Stimulated activated naive CD4-positive, alpha-beta T cell treated with Interleukin-2 at 50 U/mL for 16 hours (primary cell): ENCODE measurements around the gene CDR2L.
"Not testable (repeated sequence)": the region's sequence is repeated elsewhere in the genome, so short reads cannot be mapped to it uniquely, and the experiment has no call there.

Source experiments
- DNase-seq: peaks from one replicate; lab custom pipeline; 2025; lab: John Stamatoyannopoulos, UW

The CDR2L gene

GRCh38 chr17:74959826-74960515 lies 27.5 kb upstream of the CDR2L start:
- no peak for DNase-seq

GRCh38 chr17:74960570-74961342 lies 26.7 kb upstream of the CDR2L start:
- peak; percentile 19 for DNase-seq

- peak; percentile 73 for DNase-seq
Observed at GRCh38 chr17:74961657-74962350, 25.6 kb upstream of the CDR2L start.

GRCh38 chr17:74962622-74963394 lies 24.6 kb upstream of the CDR2L start:
- no peak for DNase-seq

GRCh38 chr17:74963656-74964055 lies 23.8 kb upstream of the CDR2L start:
- no peak for DNase-seq

- no peak for DNase-seq
Observed at GRCh38 chr17:74964246-74964761, 23.1 kb upstream of the CDR2L start.

GRCh38 chr17:74964988-74965622 lies 22.3 kb upstream of the CDR2L start:
- no peak for DNase-seq

GRCh38 chr17:74968361-74968780 lies 19.1 kb upstream of the CDR2L start:
- DNase-seq: no peak

- DNase-seq: not testable (repeated sequence)
Observed at GRCh38 chr17:74969501-74969900, 17.9 kb upstream of the CDR2L start.

- DNase-seq: no peak
Observed at GRCh38 chr17:74970395-74970794, 17.0 kb upstream of the CDR2L start.

- no peak for DNase-seq
Observed at GRCh38 chr17:74971069-74971841, 16.2 kb upstream of the CDR2L start.

GRCh38 chr17:74971842-74972106 lies 15.7 kb upstream of the CDR2L start:
- no peak for DNase-seq

- DNase-seq: peak; percentile 74
Observed at GRCh38 chr17:74972107-74972972, 15.1 kb upstream of the CDR2L start, which contains the start of gene HID1. Gene HID1 (minus strand): TSS chr17:74972759. CDS start chr17:74972656, 103 bp downstream.

GRCh38 chr17:74972973-74973328 lies 14.5 kb upstream of the CDR2L start:
- DNase-seq: no peak

- DNase-seq: no peak
Observed at GRCh38 chr17:74975943-74976342, 11.5 kb upstream of the CDR2L start.

- no peak for DNase-seq
Observed at GRCh38 chr17:74977802-74978201, 9.6 kb upstream of the CDR2L start.

- DNase-seq: no peak
Observed at GRCh38 chr17:74978240-74978639, 9.2 kb upstream of the CDR2L start.

GRCh38 chr17:74979408-74980146 lies 7.9 kb upstream of the CDR2L start:
- DNase-seq: no peak

GRCh38 chr17:74981318-74981978 lies 6.0 kb upstream of the CDR2L start:
- no peak for DNase-seq
